WTC11 (cell line): ENCODE results near the gene RPS10.

Experiments
- GRHL2 ChIP-seq: fragments of 250-450 bp; sonication (Bioruptor Pico); IDR thresholded peaks from 2 replicates; pipeline ENCODE4 v1.8.0; 2022; ENCODE audit warnings: mild to moderate bottlenecking, moderate library complexity; ENCODE audit not compliant: insufficient replicate concordance, severe bottlenecking
- NR1H2 ChIP-seq: sonication (generic); formaldehyde crosslinking; IDR thresholded peaks from 2 replicates; pipeline ENCODE4 v1.9.0; 2021; ENCODE audit warnings: mild to moderate bottlenecking, moderate library complexity, missing genetic modification reagents
- ZBTB21 ChIP-seq: sonication (generic); formaldehyde crosslinking; IDR thresholded peaks from 2 replicates; pipeline ENCODE4 v1.8.1; 2023; ENCODE audit warnings: mild to moderate bottlenecking, missing genetic modification reagents, borderline replicate concordance
- TF ChIP-seq, protein P1 (sequence below): fragments of 200-600 bp; IDR thresholded peaks from 2 replicates; pipeline ENCODE4 v1.8.0; 2022; ENCODE audit warnings: antibody characterized with exemption
- TF ChIP-seq, protein P2 (sequence below): fragments of 250-450 bp; sonication (Bioruptor Pico); IDR thresholded peaks from 2 replicates; pipeline ENCODE4 v1.9.0; 2021; ENCODE audit warnings: mild to moderate bottlenecking
- TF ChIP-seq, protein P3 (sequence below): sonication (generic); formaldehyde crosslinking; conservative IDR thresholded peaks from 2 replicates; pipeline ENCODE4 v1.8.1; 2022; ENCODE audit warnings: mild to moderate bottlenecking, missing genetic modification reagents
- TF ChIP-seq, protein P4 (sequence below): sonication (generic); formaldehyde crosslinking; IDR thresholded peaks from 2 replicates; pipeline ENCODE4 v1.8.1; 2023; ENCODE audit warnings: mild to moderate bottlenecking, missing genetic modification reagents
- TF ChIP-seq, protein P5 (sequence below): sonication (generic); formaldehyde crosslinking; IDR thresholded peaks from 2 replicates; pipeline ENCODE4 v1.8.0; 2023; ENCODE audit warnings: missing genetic modification reagents, mild to moderate bottlenecking, borderline replicate concordance

DNA sequence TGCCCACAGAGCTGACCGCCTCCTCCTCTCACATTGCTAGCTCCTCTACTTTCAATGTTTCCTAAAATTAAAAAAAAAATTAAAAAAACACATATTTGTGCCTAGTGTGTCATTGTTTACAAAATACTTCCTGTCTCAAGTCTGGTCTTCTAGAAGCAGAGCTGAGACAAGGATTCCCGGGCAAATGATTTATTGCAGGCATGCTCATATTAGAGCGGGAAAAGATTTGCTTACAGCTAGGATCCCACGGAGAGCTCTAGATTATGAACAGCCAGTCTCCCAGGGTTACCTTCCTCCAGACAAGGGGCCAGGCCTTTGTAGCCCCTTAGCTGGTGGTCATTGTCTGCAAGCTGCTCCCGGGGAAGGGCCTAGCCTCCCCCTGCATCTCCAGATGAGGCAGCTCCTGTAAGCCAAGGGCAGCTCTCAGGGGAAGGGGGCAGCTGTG lies 49.4 kb upstream of the RPS10 start:
- no peak for TF ChIP-seq GRHL2
- TF ChIP-seq, protein P1, sequence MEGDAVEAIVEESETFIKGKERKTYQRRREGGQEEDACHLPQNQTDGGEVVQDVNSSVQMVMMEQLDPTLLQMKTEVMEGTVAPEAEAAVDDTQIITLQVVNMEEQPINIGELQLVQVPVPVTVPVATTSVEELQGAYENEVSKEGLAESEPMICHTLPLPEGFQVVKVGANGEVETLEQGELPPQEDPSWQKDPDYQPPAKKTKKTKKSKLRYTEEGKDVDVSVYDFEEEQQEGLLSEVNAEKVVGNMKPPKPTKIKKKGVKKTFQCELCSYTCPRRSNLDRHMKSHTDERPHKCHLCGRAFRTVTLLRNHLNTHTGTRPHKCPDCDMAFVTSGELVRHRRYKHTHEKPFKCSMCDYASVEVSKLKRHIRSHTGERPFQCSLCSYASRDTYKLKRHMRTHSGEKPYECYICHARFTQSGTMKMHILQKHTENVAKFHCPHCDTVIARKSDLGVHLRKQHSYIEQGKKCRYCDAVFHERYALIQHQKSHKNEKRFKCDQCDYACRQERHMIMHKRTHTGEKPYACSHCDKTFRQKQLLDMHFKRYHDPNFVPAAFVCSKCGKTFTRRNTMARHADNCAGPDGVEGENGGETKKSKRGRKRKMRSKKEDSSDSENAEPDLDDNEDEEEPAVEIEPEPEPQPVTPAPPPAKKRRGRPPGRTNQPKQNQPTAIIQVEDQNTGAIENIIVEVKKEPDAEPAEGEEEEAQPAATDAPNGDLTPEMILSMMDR, result no peak
- TF ChIP-seq ZBTB21 (CRISPR knock-in tag), result no peak
- TF ChIP-seq, protein P2, sequence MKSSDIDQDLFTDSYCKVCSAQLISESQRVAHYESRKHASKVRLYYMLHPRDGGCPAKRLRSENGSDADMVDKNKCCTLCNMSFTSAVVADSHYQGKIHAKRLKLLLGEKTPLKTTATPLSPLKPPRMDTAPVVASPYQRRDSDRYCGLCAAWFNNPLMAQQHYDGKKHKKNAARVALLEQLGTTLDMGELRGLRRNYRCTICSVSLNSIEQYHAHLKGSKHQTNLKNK (CRISPR knock-in tag), result no peak
- TF ChIP-seq NR1H2 (CRISPR knock-in tag), result no peak
- TF ChIP-seq, protein P3, sequence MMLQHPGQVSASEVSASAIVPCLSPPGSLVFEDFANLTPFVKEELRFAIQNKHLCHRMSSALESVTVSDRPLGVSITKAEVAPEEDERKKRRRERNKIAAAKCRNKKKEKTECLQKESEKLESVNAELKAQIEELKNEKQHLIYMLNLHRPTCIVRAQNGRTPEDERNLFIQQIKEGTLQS (CRISPR knock-in tag), result no peak
- TF ChIP-seq, protein P4, sequence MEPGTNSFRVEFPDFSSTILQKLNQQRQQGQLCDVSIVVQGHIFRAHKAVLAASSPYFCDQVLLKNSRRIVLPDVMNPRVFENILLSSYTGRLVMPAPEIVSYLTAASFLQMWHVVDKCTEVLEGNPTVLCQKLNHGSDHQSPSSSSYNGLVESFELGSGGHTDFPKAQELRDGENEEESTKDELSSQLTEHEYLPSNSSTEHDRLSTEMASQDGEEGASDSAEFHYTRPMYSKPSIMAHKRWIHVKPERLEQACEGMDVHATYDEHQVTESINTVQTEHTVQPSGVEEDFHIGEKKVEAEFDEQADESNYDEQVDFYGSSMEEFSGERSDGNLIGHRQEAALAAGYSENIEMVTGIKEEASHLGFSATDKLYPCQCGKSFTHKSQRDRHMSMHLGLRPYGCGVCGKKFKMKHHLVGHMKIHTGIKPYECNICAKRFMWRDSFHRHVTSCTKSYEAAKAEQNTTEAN (CRISPR knock-in tag), result no peak
- TF ChIP-seq, protein P5, sequence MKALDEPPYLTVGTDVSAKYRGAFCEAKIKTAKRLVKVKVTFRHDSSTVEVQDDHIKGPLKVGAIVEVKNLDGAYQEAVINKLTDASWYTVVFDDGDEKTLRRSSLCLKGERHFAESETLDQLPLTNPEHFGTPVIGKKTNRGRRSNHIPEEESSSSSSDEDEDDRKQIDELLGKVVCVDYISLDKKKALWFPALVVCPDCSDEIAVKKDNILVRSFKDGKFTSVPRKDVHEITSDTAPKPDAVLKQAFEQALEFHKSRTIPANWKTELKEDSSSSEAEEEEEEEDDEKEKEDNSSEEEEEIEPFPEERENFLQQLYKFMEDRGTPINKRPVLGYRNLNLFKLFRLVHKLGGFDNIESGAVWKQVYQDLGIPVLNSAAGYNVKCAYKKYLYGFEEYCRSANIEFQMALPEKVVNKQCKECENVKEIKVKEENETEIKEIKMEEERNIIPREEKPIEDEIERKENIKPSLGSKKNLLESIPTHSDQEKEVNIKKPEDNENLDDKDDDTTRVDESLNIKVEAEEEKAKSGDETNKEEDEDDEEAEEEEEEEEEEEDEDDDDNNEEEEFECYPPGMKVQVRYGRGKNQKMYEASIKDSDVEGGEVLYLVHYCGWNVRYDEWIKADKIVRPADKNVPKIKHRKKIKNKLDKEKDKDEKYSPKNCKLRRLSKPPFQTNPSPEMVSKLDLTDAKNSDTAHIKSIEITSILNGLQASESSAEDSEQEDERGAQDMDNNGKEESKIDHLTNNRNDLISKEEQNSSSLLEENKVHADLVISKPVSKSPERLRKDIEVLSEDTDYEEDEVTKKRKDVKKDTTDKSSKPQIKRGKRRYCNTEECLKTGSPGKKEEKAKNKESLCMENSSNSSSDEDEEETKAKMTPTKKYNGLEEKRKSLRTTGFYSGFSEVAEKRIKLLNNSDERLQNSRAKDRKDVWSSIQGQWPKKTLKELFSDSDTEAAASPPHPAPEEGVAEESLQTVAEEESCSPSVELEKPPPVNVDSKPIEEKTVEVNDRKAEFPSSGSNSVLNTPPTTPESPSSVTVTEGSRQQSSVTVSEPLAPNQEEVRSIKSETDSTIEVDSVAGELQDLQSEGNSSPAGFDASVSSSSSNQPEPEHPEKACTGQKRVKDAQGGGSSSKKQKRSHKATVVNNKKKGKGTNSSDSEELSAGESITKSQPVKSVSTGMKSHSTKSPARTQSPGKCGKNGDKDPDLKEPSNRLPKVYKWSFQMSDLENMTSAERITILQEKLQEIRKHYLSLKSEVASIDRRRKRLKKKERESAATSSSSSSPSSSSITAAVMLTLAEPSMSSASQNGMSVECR, result no peak
